H1 (cell line): Measurements from ENCODE around the gene IL31RA. TPM values are rescaled to one million over a fixed set of nuclear protein-coding genes. Genes with fewer than 3 reads are reported as not detected.

Experiments used
- CTCF ChIA-PET: fragments of 300-600 bp; sonication (Branson Sonifier 250); formaldehyde crosslinking; loops from one replicate; lab custom pipeline; 2021; ENCODE audit not compliant: partially characterized antibody; lab: Charles Lee
- POLR2A ChIA-PET: fragments of 300-600 bp; sonication (Branson Sonifier 250); formaldehyde crosslinking; loops from one replicate; lab custom pipeline; 2021; ENCODE audit warnings: inconsistent platforms; ENCODE audit not compliant: partially characterized antibody; lab: Charles Lee
- DNase-seq, 2 experiments: peaks; one replicate each; pipeline versions ENCODE4 v3.0.0 to v3.0.0-alpha.2; 2010 to 2022; ENCODE audit warnings: low spot score in 2 of 2, low read depth in 1 of 2, mixed read lengths in 1 of 2
- FAIRE-seq: peaks from 2 replicates; lab custom pipeline; 2011; peaks lifted over from hg19 to GRCh38; lab: Jason Lieb, UNC
- H2AFZ ChIP-seq: 2 replicates; pipeline ENCODE4 v1.8.1; 2012; ENCODE audit warnings: low read length, inconsistent platforms
- H2AK5ac ChIP-seq: 2 replicates; pipeline ENCODE4 v1.6.1; 2013; ENCODE audit warnings: low read depth, low read length
- H2BK120ac ChIP-seq: replicated peaks from 2 replicates; pipeline ENCODE3; 2013; ENCODE audit warnings: low read depth, low read length, inconsistent platforms
- H2BK12ac ChIP-seq: 2 replicates; pipeline ENCODE4 v1.6.1; 2013; ENCODE audit warnings: low read depth, low read length
- H2BK15ac ChIP-seq: 2 replicates; pipeline ENCODE4 v1.6.1; 2013; ENCODE audit warnings: low read length
- H2BK20ac ChIP-seq: 2 replicates; pipeline ENCODE4 v1.6.1; 2013; ENCODE audit warnings: low read length
- H2BK5ac ChIP-seq: 2 replicates; pipeline ENCODE4 v1.6.1; 2013; ENCODE audit warnings: low read depth, low read length
- H3K14ac ChIP-seq: 2 replicates; pipeline ENCODE4 v1.6.1; 2013; ENCODE audit warnings: inconsistent platforms; ENCODE audit not compliant: insufficient read length
- H3K18ac ChIP-seq: 2 replicates; pipeline ENCODE4 v1.6.1; 2013; ENCODE audit warnings: low read length; ENCODE audit errors: extremely low read depth
- H3K23ac ChIP-seq: 2 replicates; pipeline ENCODE4 v1.6.1; 2013; ENCODE audit warnings: inconsistent platforms; ENCODE audit not compliant: insufficient read length
- H3K23me2 ChIP-seq: 2 replicates; pipeline ENCODE4 v1.6.1; 2013; ENCODE audit warnings: low read depth, low read length
- H3K27ac ChIP-seq: 2 replicates; pipeline ENCODE4 v1.6.1; 2011; ENCODE audit warnings: low read depth, low read length, inconsistent platforms
- H3K27me3 ChIP-seq, 4 experiments: replicated peaks in 1 of 4; 1 replicate in 1 of 4; 2 replicates in 3 of 4; pipeline versions ENCODE4 v1.6.1 to v1.8.1; 2011 to 2013; ENCODE audit warnings: low read length in 3 of 4, mild to moderate bottlenecking in 3 of 4, inconsistent platforms in 2 of 4, mixed read lengths in 2 of 4, moderate library complexity in 1 of 4; ENCODE audit not compliant: control insufficient read depth in 3 of 4, insufficient read depth in 3 of 4; ENCODE audit errors: extremely low read depth in 1 of 4
- H3K36me3 ChIP-seq, 4 experiments: 2 replicates each; pipeline versions ENCODE4 v1.6.1 to v1.8.1; 2011 to 2013; ENCODE audit warnings: mild to moderate bottlenecking in 4 of 4, low read length in 3 of 4, moderate library complexity in 2 of 4, control low read depth in 1 of 4, inconsistent platforms in 1 of 4; ENCODE audit not compliant: insufficient read depth in 4 of 4, control insufficient read depth in 2 of 4
- H3K4ac ChIP-seq: replicated peaks from 2 replicates; pipeline ENCODE3; 2013; ENCODE audit warnings: low read length, low read depth, mixed read lengths, inconsistent platforms; ENCODE audit not compliant: insufficient read length
- H3K4me1 ChIP-seq, 4 experiments: replicated peaks in 1 of 4; 1 replicate in 1 of 4; 2 replicates in 3 of 4; pipeline versions ENCODE4 v1.6.1 to v1.8.1; 2011 to 2013; ENCODE audit warnings: low read length in 3 of 4, inconsistent platforms in 2 of 4, mixed read lengths in 1 of 4; ENCODE audit not compliant: insufficient read depth in 4 of 4, control insufficient read depth in 3 of 4
- H3K4me2 ChIP-seq, 2 experiments: 2 replicates each; pipeline versions ENCODE4 v1.6.1 to v1.8.1; 2011 to 2013; ENCODE audit warnings: low read depth in 2 of 2, low read length in 2 of 2, control low read depth in 1 of 2, inconsistent platforms in 1 of 2, mild to moderate bottlenecking in 1 of 2; ENCODE audit not compliant: insufficient read depth in 1 of 2
- H3K4me3 ChIP-seq, 4 experiments: fragments of 200-600, 300-600 bp in 1 of 4; sonication (generic), shearing (Covaris generic), sonication (Bioruptor Twin) in 1 of 4; 2 replicates each; pipeline versions ENCODE4 v1.5.1 to v1.8.1; 2011 to 2016; ENCODE audit warnings: low read length in 4 of 4, low read depth in 3 of 4, control low read depth in 2 of 4, inconsistent platforms in 2 of 4, mild to moderate bottlenecking in 2 of 4, mixed read lengths in 1 of 4, moderate library complexity in 1 of 4; ENCODE audit not compliant: insufficient read depth in 2 of 4; ENCODE audit errors: extremely low read depth in 1 of 4
- H3K56ac ChIP-seq: replicated peaks from 2 replicates; pipeline ENCODE3; 2013; ENCODE audit warnings: low read depth, mild to moderate bottlenecking, mixed read lengths, low read length, inconsistent platforms; ENCODE audit not compliant: insufficient read length
- H3K79me1 ChIP-seq: 2 replicates; pipeline ENCODE4 v1.6.1; 2013; ENCODE audit warnings: low read depth, low read length, control low read depth
- H3K79me2 ChIP-seq, 2 experiments: 2 replicates each; pipeline versions ENCODE4 v1.6.1 to v1.8.1; 2012 to 2013; ENCODE audit warnings: low read length in 2 of 2, mild to moderate bottlenecking in 2 of 2, inconsistent platforms in 1 of 2; ENCODE audit not compliant: insufficient read depth in 2 of 2, control insufficient read depth in 1 of 2
- H3K9ac ChIP-seq, 4 experiments: replicated peaks in 1 of 4; 1 replicate in 1 of 4; 2 replicates in 3 of 4; pipeline versions ENCODE4 v1.6.1 to v1.8.1; 2011 to 2013; ENCODE audit warnings: low read depth in 3 of 4, low read length in 3 of 4, control low read depth in 2 of 4, mild to moderate bottlenecking in 2 of 4, moderate library complexity in 2 of 4, inconsistent platforms in 1 of 4; ENCODE audit errors: extremely low read depth in 1 of 4
- H3K9me3 ChIP-seq, 2 experiments: 2 replicates each; pipeline versions ENCODE4 v1.6.1 to v1.8.1; 2012 to 2013; ENCODE audit warnings: mild to moderate bottlenecking in 2 of 2, moderate library complexity in 2 of 2, control low read depth in 1 of 2, inconsistent platforms in 1 of 2, low read depth in 1 of 2, low read length in 1 of 2, mixed read lengths in 1 of 2; ENCODE audit not compliant: insufficient read depth in 2 of 2
- H4K20me1 ChIP-seq, 2 experiments: replicated peaks in 1 of 2; 2 replicates each; pipeline versions ENCODE3 to v1.8.1; 2011 to 2013; ENCODE audit warnings: inconsistent platforms in 2 of 2, low read length in 2 of 2, mild to moderate bottlenecking in 1 of 2; ENCODE audit not compliant: insufficient read depth in 2 of 2, control insufficient read depth in 1 of 2
- H4K5ac ChIP-seq: 2 replicates; pipeline ENCODE4 v1.6.1; 2013; ENCODE audit warnings: low read length, low read depth, mixed read lengths, inconsistent platforms; ENCODE audit not compliant: insufficient read length
- H4K8ac ChIP-seq: 2 replicates; pipeline ENCODE4 v1.8.0; 2013; ENCODE audit warnings: mild to moderate bottlenecking, moderate library complexity, low read length, inconsistent platforms; ENCODE audit not compliant: insufficient read depth; ENCODE audit errors: extremely low read depth
- H4K91ac ChIP-seq: replicated peaks from 2 replicates; pipeline ENCODE3; 2013; ENCODE audit warnings: low read length, mixed read lengths, inconsistent platforms; ENCODE audit not compliant: insufficient read length
- CREB1 ChIP-seq: IDR thresholded peaks from 2 replicates; pipeline ENCODE4 v1.6.1; 2012; ENCODE audit warnings: inconsistent platforms
- WGBS, 2 experiments: shearing (Covaris generic) in 1 of 2; methylation state at CpG; one replicate each; pipeline versions ENCODE4 v1.1.6 to v1.1.7; 2013 to 2015; ENCODE audit warnings: low lambda C conversion rate in 2 of 2, mixed read lengths in 2 of 2, inconsistent platforms in 1 of 2, low coverage in 1 of 2, missing lambda C conversion rate in 1 of 2; ENCODE audit not compliant: insufficient replicate concordance in 2 of 2, insufficient coverage in 1 of 2, insufficient read length in 1 of 2; ENCODE audit errors: extremely low coverage in 1 of 2, missing lambda C conversion rate in 1 of 2; 5-methylcytosine and 5-hydroxymethylcytosine counted together
- polyA plus RNA-seq, 7 experiments: library from polyadenylated mRNA; depleted of rRNA in 3 of 7; stranded (reverse) in 5 of 7; unstranded in 2 of 7; fragments of >200 nt in 5 of 7; fragments of 200-250 nt in 2 of 7; gene quantifications; 1 replicate in 5 of 7; 2 replicates in 1 of 7; 4 replicates in 1 of 7; pipeline versions ENCODE4 v1.2.1 to v1.2.3, GENCODE V29; 2011 to 2013; ENCODE audit warnings: missing spikeins in 2 of 7, mixed read lengths in 2 of 7
- total RNA-seq: library from RNA; stranded (reverse); fragmentation: NEBNext Ultra II Directional; extraction: Animal tissue kit (Norgen Biotek cat#: 25700); gene quantifications from 2 replicates; pipeline ENCODE4 v1.2.1, GENCODE V29; 2021

IL31RA gene
- total and polyA plus RNA-seq, 2 of the 8 experiments (the other 6 are each of a cell fraction or from before 2014, with no cell fraction given): not detected

DNA sequence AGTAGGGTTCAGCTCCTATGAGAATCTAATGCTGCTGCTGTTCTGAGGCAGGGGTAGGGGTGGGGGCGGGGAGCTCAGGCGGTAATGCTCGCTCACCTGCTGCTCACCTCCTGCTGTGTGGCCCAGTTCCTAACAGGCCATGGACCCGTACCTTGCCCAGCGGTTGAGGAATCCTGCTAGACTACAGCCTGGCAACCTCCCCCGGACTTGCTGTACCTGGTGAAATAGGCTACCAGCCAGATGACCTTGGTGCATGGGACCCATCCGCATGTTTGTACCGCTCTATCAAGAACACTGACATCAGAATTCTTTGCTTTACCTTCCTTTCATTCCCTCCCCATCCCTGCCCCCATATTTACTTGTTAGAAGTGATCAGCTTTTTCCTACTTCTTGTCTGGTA lies 15.3 kb downstream of the IL31RA start:
- no peak overlapping the region for H2BK12ac ChIP-seq
- H2BK120ac ChIP-seq: no peak overlapping the region
- no peaks in the 10 kb centered on the region for H3K9me3 ChIP-seq
- no peak overlapping the region for H3K56ac ChIP-seq
- H4K8ac ChIP-seq: no peak overlapping the region
- H3K79me1 ChIP-seq: no peaks in the 10 kb centered on the region
- no peak overlapping the region for H3K18ac ChIP-seq
- 88% methylated on average over 8 of the region's 8 CpGs; no CpG with 5 or more reads in 1 of the 2 experiments for WGBS, 2 experiments
- H2BK20ac ChIP-seq: no peak overlapping the region
- no peak overlapping the region for H4K5ac ChIP-seq
- no peak for FAIRE-seq
- H3K4me1 ChIP-seq: no peaks in the 10 kb centered on the region
- H3K36me3 ChIP-seq: no peaks in the 10 kb centered on the region; a peak in 1 of 8 replicates
- no peak overlapping the region for H3K9ac ChIP-seq
- H4K20me1 ChIP-seq: peaks cover 0 to 7% of the 10 kb centered on the region in 2 experiments
- H4K91ac ChIP-seq: no peak overlapping the region
- no peaks in the 10 kb centered on the region for H3K79me2 ChIP-seq
- peaks cover 11% of the 10 kb centered on the region; the same call in 1 of the 2 replicates for H3K23me2 ChIP-seq
- ChIA-PET CTCF (interaction anchor here (0.7 to 0.8 kb wide), 2 partner anchors 11 kb away, joined by 3 to 4 read pairs; no protein-coding TSS in a partner anchor), POLR2A (no interaction called here)
- H2AFZ ChIP-seq: no peak overlapping the region
- H2BK5ac ChIP-seq: no peak overlapping the region
- H3K4ac ChIP-seq: no peak overlapping the region
- H2AK5ac ChIP-seq: no peak overlapping the region
- H2BK15ac ChIP-seq: no peak overlapping the region
- no peak overlapping the region for H3K23ac ChIP-seq
- no peaks in the 10 kb centered on the region for H3K27me3 ChIP-seq
- H3K14ac ChIP-seq: no peak overlapping the region
- TF ChIP-seq CREB1: no peak
- H3K27ac ChIP-seq: no peak overlapping the region
- H3K4me3 ChIP-seq: no peak overlapping the region
- DNase-seq: no peak
- no peak overlapping the region for H3K4me2 ChIP-seq
